Suppressor macrophage treated with lipopolysaccharide for 1 hour (primary cell): ENCODE results near the gene PPM1M.
A peak's percentile ranks its signal among the peaks of the same experiment; 100 is the strongest.

Experiments
- DNase-seq, 3 donors: peaks; one replicate each; pipeline ENCODE4 v3.0.0-alpha.2; 2020 to 2022

PPM1M gene

GRCh38 chr3:52216585-52217408, 28.8 kb upstream of the PPM1M start:
- DNase-seq, result no peak

GRCh38 chr3:52217409-52217805, 28.2 kb upstream of the PPM1M start:
- DNase-seq, result no peak

GRCh38 chr3:52218026-52218425, 27.5 kb upstream of the PPM1M start:
- DNase-seq, result peak in 1 of 3 donors; percentile 30

DNA sequence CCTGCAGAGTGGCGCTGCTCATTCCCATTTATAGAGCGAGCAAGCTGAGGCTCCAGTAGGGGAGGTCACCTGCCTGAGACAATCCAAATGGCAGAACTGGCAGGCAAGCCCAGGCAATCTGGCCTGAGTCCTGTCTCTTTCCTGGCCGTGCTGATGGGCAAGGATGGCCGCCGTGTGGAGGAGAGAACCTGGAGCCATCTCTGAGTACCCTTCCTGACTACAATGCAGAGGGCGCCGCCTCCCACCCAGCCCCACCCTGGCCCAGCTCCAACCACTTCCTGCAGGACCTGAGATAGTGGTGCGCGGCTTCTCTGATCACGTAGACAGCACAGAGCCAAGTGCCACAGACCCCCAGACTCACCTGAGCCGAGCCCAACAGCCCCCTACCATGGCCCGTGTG, 27.1 kb upstream of the PPM1M start:
- DNase-seq, result no peak

- no peak for DNase-seq
Measured at GRCh38 chr3:52218937-52219650, 26.5 kb upstream of the PPM1M start.

- peak; percentile 84 to 91 (median 85) for DNase-seq
Measured at GRCh38 chr3:52220380-52221026, 25.1 kb upstream of the PPM1M start.

DNA sequence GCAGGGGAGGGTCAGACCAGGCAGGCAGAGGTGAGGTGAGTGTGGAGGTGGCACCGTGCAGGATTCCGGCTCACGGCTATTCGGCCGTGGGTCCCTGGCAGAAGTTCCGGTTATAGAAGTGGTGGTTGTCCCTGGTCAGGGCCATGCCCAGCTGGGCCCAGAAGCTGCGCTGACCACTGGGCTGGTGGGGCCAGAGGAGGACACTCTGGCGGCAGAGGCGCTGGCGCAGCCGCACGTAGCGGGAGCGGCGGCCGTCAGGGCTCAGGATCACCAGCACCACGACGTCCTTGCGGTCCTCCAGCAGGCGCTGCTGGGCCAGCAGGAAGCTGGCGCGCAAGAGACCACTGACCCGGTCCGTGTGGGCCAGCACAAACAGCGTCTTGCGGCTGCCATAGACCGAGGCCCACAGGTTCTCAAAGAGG, 24.4 kb upstream of the PPM1M start:
- DNase-seq, result no peak

GRCh38 chr3:52221563-52222318, 23.8 kb upstream of the PPM1M start:
- DNase-seq, result no peak

- no peak for DNase-seq
Measured at GRCh38 chr3:52222319-52223221, 23.0 kb upstream of the PPM1M start.

DNA sequence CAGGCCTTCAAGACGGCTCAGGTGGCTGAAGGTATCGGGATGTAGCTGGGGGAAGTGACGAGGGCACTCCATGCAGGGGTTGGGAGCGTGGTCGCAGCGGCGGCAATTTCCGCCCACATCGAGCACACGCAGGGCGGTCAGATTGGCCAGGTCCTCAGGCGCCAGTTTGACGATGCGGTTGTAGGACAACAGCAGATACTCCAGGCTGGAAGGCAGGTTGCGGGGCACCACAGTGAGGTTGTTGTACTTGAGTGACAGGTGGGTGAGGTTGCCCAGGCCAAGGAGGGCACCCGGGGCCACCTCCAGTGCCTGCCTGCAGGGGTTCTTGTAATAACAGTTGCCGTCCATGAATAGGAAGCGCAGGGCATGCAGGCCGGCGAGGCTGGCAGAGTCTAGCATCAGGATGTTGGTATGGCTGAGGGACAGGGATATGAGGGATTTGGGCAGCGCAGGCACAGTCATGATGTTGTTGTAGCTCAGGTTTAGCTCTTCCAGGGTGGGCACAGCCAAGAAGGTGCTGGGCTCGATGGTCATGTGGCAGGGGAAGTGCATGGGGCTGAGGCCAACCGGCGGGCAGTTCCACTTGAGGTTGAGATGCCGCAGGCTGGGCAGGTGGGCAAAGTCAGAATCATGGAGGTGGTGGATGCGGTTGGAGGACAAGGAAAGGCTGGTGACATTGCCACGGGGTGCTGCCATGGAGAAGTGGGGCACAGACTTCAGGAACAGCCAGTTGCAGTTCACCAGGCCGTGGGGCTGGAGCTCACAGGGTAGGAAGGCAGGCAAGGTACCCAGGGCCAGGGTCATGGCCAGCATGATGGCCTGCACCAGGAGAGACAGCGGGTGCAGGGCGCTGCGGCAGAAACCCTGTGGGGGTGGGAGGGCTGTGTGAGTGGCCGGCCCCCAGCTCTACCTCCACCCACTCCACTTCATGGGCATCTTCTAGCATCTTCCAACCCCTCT, 21.8 kb upstream of the PPM1M start:
- DNase-seq, result no peak

- DNase-seq, result peak; percentile 70 to 82 (median 78)
Measured at GRCh38 chr3:52225452-52226228, 19.9 kb upstream of the PPM1M start, which contains the start of gene TLR9. TLR9 (minus strand) TSS chr3:52225645; CDS start chr3:52225529, 116 bp downstream.

GRCh38 chr3:52226229-52226817, 19.2 kb upstream of the PPM1M start:
- no peak for DNase-seq

- DNase-seq, result no peak
Measured at GRCh38 chr3:52227117-52227516, 18.4 kb upstream of the PPM1M start.

GRCh38 chr3:52227766-52228165, 17.8 kb upstream of the PPM1M start:
- DNase-seq, result no peak

GRCh38 chr3:52228266-52228665, 17.3 kb upstream of the PPM1M start:
- no peak for DNase-seq

DNA sequence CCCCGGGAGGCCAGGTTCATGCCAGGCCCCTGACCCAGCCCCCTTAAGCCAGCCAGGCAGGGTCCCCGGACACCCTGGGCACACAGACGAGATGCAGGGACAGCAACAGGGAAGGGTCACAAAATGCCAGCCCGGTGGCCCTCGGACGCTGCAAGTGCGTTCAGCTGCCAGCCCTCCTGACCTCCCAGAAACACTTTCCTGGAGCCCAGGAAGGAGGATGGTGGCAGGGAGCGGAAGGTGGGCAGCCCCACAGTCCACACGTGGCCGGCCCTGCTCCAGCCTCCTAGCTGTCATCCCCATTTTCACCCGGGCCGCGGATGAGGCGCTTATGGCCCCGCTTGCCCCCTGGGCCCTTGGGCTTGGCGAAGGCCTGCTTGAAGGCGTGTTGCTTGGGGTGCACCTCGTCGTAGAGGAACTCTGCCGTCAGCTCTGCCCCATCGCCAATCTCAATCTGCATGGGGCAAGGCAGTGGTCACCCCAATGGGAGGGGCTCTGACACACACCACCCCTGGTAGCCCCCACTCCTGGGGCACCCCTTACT, 16.7 kb upstream of the PPM1M start:
- no peak for DNase-seq

DNA sequence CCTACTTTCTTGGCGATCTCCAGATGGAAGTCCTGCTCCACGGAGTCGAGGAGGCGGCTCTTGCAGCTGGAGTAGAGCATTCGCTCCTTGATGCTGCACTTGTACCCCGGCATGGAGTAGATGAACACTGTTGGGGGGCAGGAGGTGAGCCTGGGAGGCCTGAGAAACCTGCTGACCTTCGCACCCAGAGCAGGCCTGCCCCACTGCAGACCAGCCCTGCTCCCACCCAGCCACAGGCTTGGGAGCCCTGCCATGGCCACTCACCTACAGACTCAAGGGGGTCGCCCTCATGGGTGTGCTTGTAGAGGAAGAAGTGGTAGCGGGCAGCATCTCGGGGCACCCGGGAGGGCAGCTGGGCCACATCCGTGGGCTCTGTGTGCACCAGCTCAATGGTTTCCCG, 15.9 kb upstream of the PPM1M start:
- DNase-seq, result no peak

- DNase-seq, result no peak
Measured at GRCh38 chr3:52230461-52230860, 15.1 kb upstream of the PPM1M start.

DNA sequence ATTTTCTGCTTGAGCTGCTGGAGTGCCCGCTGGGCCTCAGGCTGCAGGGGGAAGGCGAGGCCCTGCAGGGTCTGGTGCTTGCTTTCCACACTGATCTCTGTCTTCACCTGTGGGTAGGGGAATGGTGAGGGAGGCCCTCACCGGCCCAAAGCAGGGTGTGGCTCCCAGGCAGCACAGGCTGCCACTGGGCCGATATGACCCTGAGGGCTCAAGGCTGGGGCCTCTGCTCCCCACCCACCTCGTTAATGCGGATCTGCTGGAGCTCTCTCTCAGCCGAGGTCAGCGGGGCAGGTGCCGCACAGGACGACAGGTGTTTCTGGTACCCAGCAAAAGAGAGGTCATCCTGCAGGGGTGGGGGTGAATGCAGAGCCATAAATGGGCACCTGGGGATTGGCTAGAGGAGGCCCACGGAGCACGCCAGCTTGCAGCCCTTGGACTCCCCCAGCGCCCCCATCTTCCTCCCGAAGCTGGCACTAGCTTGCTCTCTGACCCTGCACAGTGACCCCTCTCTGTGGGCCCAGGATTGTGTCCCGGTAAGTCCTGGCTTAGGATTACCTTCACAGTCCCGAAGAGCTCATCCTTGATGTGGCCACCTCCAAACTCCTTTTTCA, 14.6 kb upstream of the PPM1M start:
- DNase-seq, result no peak
